ENCODE results near the gene KYAT1.
"Not testable (repeated sequence)": the region's sequence is repeated elsewhere in the genome, so short reads cannot be mapped to it uniquely, and the experiment has no call there.

GRCh38 chr9:128858476-128858875 is 23.3 kb downstream of the KYAT1 start:
- TF ChIP-seq, protein P1, sequence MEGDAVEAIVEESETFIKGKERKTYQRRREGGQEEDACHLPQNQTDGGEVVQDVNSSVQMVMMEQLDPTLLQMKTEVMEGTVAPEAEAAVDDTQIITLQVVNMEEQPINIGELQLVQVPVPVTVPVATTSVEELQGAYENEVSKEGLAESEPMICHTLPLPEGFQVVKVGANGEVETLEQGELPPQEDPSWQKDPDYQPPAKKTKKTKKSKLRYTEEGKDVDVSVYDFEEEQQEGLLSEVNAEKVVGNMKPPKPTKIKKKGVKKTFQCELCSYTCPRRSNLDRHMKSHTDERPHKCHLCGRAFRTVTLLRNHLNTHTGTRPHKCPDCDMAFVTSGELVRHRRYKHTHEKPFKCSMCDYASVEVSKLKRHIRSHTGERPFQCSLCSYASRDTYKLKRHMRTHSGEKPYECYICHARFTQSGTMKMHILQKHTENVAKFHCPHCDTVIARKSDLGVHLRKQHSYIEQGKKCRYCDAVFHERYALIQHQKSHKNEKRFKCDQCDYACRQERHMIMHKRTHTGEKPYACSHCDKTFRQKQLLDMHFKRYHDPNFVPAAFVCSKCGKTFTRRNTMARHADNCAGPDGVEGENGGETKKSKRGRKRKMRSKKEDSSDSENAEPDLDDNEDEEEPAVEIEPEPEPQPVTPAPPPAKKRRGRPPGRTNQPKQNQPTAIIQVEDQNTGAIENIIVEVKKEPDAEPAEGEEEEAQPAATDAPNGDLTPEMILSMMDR (conservative IDR thresholded peaks at IDR 0.05), result not testable (repeated sequence)
- TF ChIP-seq EZH2 (IDR thresholded peaks at IDR 0.05; ENCODE audit: low read depth), result not testable (repeated sequence)

All from PC-9 (cell line).